Prostate gland (tissue), 2 donors: ENCODE results near the gene SMIM7. TPM values are rescaled to one million over a fixed set of nuclear protein-coding genes. Genes with fewer than 3 reads are reported as not detected.

ENCODE experiments used
- DNase-seq: peaks from one replicate; pipeline ENCODE4 v3.0.0-alpha.2; 2019; ENCODE audit warnings: low spot score
- H3K27ac ChIP-seq, 2 donors: fragments of 200-600 bp; sonication (generic); 2 replicates each; pipeline ENCODE4 v1.5.1; 2017 to 2019
- H3K27me3 ChIP-seq: fragments of 200-600 bp; sonication (generic); replicated peaks from 2 replicates; pipeline ENCODE4 v1.5.1; 2019; ENCODE audit not compliant: insufficient read depth
- H3K36me3 ChIP-seq, 2 donors: fragments of 200-600 bp; sonication (generic); 1 replicate in 1 of 2; 2 replicates in 1 of 2; pipeline versions ENCODE4 v1.5.1 to v1.8.1; 2017 to 2019
- H3K4me1 ChIP-seq: fragments of 200-600 bp; sonication (generic); replicated peaks from 2 replicates; pipeline ENCODE4 v1.5.1; 2019
- H3K4me3 ChIP-seq, 2 donors: fragments of 200-600 bp; sonication (generic); 2 replicates each; pipeline ENCODE4 v1.5.1; 2017 to 2019
- H3K9me3 ChIP-seq: fragments of 200-600 bp; sonication (generic); 2 replicates; pipeline ENCODE4 v1.5.1; 2017
- CTCF ChIP-seq, 4 experiments: fragments of 200-600 bp in 2 of 4; fragments of 450-650 bp in 2 of 4; sonication (generic) in 2 of 4; IDR thresholded peaks; 1 replicate in 3 of 4; 2 replicates in 1 of 4; pipeline ENCODE4 v1.5.1; 2016 to 2019; ENCODE audit warnings: antibody characterized with exemption in 4 of 4, mild to moderate bottlenecking in 2 of 4, moderate library complexity in 2 of 4
- POLR2A ChIP-seq: fragments of 450-650 bp; IDR thresholded peaks from one replicate; pipeline ENCODE4 v1.6.1; 2016; ENCODE audit warnings: antibody characterized with exemption, mild to moderate bottlenecking
- POLR2AphosphoS5 ChIP-seq: sonication (generic); formaldehyde crosslinking; IDR thresholded peaks from one replicate; pipeline ENCODE4 v1.6.1; 2017; ENCODE audit warnings: antibody characterized with exemption
- WGBS: methylation state at CpG from one replicate; pipeline ENCODE4 v1.1.5; 2018; 5-methylcytosine and 5-hydroxymethylcytosine counted together
- intact Hi-C: fragments of 100-400 bp; cut with DNase I; formaldehyde crosslinking; loops from one replicate; pipeline ENCODE4 v1.14.2; 2022
- total RNA-seq, 2 donors: library from RNA; depleted of rRNA; stranded (reverse); fragments of >200 nt; gene quantifications; one replicate each; pipeline ENCODE4 v1.1.0, GENCODE V29; 2016

The SMIM7 gene
- total RNA-seq, 2 donors from 2014 or later = 146 to 171 TPM

DNA sequence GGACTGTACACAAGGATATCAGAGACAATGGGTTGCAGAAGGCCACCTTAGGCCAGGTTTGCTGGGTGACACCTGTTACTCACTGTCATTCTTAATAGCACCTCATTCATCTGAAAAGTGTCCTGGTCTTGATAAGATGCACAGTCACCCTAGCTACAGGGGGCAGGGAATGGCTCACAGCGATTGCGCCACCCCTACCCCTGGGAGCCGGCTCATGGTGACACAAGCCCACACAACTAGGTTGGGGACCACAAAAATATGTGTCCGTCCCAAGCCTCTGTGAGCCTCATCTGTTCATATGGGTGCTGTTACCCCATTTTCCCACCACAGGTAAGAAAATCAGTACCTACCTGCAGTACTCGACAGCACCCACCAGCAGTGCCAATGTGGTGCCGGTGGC, 55.3 kb downstream of the SMIM7 start:
- 95% methylated on average over 6 of the region's 6 CpGs for WGBS
- Histone ChIP-seq H3K4me3 (no peak overlapping the region), H3K36me3 (no peaks in the 10 kb centered on the region), H3K9me3 (no peaks in the 10 kb centered on the region), H3K4me1 (peaks cover 17% of the 10 kb centered on the region), H3K27me3 (no peaks in the 10 kb centered on the region), H3K27ac (no peak overlapping the region)
- intact Hi-C loops = no loop called here
- no peak for DNase-seq
- TF ChIP-seq POLR2AphosphoS5 (no peak), CTCF (IDR thresholded peaks at IDR 0.05) (no peak), POLR2A (no peak)

GRCh38 chr19:16603090-16603489, 56.9 kb downstream of the SMIM7 start:
- WGBS = 39% methylated on average over 3 of the region's 3 CpGs
- Histone ChIP-seq H3K4me1 (peaks cover 16% of the 10 kb centered on the region), H3K27ac (peak overlapping the region in 1 of 2 donors; percentile 12), H3K9me3 (no peaks in the 10 kb centered on the region), H3K4me3 (no peak overlapping the region), H3K27me3 (no peaks in the 10 kb centered on the region), H3K36me3 (no peaks in the 10 kb centered on the region)
- intact Hi-C loops = no loop called here
- TF ChIP-seq POLR2AphosphoS5 = peak; percentile 71
- TF ChIP-seq POLR2A = no peak
- peak; percentile 51 for DNase-seq

- H3K27me3 ChIP-seq = no peaks in the 10 kb centered on the region
- no peak overlapping the region for H3K4me3 ChIP-seq
- intact Hi-C loops = no loop called here
- peaks cover 11% of the 10 kb centered on the region for H3K4me1 ChIP-seq
- no peaks in the 10 kb centered on the region for H3K9me3 ChIP-seq
- WGBS = 91% methylated on average over 20 of the region's 20 CpGs
- no peaks in the 10 kb centered on the region for H3K36me3 ChIP-seq
- H3K27ac ChIP-seq = no peak overlapping the region
- no peak for DNase-seq
- TF ChIP-seq CTCF (IDR thresholded peaks at IDR 0.05) = no peak
- TF ChIP-seq POLR2AphosphoS5 = no peak
- TF ChIP-seq POLR2A = no peak
Observed at GRCh38 chr19:16601378-16602052, 58.4 kb downstream of the SMIM7 start.

- intact Hi-C loops = no loop called here
- no peak for TF ChIP-seq CTCF (IDR thresholded peaks at IDR 0.05)
- TF ChIP-seq POLR2A = no peak
- no peak for TF ChIP-seq POLR2AphosphoS5
- no peaks in the 10 kb centered on the region for H3K9me3 ChIP-seq
- no peaks in the 10 kb centered on the region for H3K27me3 ChIP-seq
- H3K27ac ChIP-seq = no peak overlapping the region
- peaks cover 6% of the 10 kb centered on the region for H3K4me1 ChIP-seq
- H3K36me3 ChIP-seq = no peaks in the 10 kb centered on the region
- no peak for DNase-seq
- WGBS = 82% methylated on average over 5 of the region's 5 CpGs
- no peak overlapping the region for H3K4me3 ChIP-seq
Observed at GRCh38 chr19:16600824-16601223, 59.1 kb downstream of the SMIM7 start.

DNA sequence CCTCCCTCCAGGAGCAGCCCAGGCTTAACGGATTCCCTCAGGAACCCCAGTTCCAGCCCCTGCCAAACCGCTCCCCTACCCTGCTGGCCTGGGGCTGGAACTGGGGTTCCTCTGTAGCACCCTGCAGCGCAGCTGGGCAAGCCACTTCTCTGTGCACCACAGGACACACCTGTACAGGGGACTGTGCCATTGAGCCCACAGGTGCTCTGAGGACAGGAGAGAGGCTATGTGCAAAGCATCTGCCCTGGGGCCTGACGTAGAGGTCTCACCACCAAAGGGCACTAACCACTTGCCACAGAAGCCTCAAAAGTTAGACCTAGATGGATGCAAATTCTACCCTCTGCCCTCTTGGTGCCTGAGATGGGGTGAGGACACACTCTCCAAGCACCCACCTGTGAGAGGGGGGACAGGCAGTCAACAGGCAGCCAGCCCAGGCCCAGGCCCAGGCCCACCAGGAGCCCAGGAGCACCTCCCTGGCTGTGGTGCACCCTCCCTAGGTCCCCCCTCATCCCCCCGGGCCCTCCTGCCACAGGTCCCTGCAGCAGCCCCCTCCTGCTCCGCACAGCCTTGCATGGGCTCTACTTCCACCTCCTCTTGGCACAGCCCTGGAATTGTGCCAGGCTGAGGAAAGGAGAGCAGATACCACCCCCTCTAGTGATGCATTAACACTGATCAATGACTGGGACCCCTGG, 60.1 kb downstream of the SMIM7 start:
- Histone ChIP-seq H3K27me3 (no peaks in the 10 kb centered on the region), H3K4me3 (no peak overlapping the region), H3K9me3 (no peaks in the 10 kb centered on the region), H3K36me3 (no peaks in the 10 kb centered on the region), H3K27ac (no peak overlapping the region), H3K4me1 (no peaks in the 10 kb centered on the region)
- 93% methylated on average over 6 of the region's 6 CpGs for WGBS
- intact Hi-C loops = no loop called here
- no peak for DNase-seq
- TF ChIP-seq POLR2AphosphoS5 (no peak), POLR2A (no peak)

DNA sequence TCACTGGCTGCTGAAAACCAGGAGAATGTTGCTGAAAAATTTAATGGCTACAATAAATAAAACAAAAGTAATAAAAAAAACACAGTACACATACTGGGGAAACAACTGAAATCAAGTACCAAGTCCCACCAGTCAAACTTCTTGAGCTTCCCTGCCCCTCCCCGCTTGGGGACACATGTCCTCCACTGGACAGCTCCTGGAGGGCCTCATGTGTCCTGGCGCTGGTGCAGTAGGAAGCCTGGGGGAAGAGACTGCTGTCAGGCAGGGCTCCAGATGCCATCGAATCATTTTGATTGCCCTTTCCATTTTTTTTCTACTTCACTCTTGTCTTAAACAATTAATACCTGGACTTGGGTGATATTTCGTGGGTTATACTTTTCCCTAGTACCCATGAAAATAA, 61.1 kb downstream of the SMIM7 start:
- Histone ChIP-seq H3K36me3 (no peaks in the 10 kb centered on the region), H3K9me3 (no peaks in the 10 kb centered on the region), H3K4me1 (no peaks in the 10 kb centered on the region), H3K27ac (no peak overlapping the region), H3K27me3 (no peaks in the 10 kb centered on the region), H3K4me3 (no peak overlapping the region)
- WGBS = 56% methylated on average over 4 of the region's 4 CpGs
- intact Hi-C loops = no loop called here
- no peak for TF ChIP-seq CTCF (IDR thresholded peaks at IDR 0.05)
- TF ChIP-seq POLR2AphosphoS5 = no peak
- TF ChIP-seq POLR2A = no peak
- no peak for DNase-seq
